Pons (tissue), 1 donor: ENCODE measurements around the gene FLNC.

Experiments
- DNase-seq: peaks from one replicate; pipeline ENCODE4 v3.0.0-alpha.2; 2016; ENCODE audit warnings: low spot score

The FLNC gene

DNA sequence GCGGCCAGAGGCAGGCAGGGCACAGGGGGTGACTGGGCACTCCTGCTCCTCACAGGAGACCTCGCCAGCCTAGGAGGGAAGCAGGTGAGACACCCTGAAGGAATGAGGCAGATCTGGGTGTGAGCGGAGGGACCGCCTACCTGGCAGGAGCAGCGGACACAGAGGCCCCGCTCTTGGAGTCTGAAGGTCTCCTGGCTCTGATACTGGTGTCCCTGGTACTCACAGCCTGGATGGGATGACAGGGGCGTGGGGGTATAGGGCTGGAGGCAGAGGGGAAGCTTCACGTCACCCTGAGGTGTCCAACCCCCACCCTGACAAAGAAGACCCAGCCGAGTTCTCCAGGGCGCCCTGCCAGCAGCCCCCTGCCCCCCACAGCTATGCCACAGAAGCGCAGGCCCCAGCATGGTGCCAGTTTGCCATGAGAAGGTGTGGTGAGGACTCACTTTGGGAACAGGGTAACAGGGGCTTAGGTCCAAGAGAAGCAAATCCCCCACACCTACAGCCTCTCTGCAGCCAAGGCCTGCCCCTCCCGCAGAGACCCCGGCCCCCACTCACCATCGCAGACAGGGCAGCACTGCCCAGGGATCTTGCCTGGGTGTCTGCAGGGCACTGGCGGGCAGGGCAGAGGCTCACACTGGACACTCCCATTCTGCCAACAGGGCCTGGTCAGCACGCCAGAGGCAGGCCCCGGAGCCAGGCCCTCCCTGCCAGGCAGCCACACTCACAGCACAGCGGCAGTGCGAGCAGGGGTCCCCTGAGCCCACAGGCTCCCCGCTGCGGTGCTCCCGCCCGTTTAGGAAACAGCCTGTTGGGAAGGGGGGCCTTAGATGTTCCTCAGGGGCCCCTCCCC lies 63.3 kb downstream of the FLNC start:
- DNase-seq, result no peak

DNA sequence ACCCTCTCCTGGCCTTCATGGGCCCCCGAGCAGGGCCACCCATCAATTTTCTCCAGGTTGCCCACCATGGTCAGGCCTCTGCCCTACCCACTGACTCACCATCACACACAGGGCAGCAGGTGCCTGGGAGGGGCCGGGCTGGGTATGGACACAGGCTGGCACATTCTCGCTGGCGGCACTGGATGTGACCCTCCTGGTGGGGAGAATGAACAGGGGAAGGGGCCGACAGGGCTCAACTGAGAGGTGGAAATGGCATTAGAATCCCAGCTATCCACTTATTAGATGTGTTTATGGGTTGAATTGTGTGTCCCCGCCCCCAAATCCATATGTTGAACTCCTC lies 63.9 kb downstream of the FLNC start:
- no peak for DNase-seq

DNA sequence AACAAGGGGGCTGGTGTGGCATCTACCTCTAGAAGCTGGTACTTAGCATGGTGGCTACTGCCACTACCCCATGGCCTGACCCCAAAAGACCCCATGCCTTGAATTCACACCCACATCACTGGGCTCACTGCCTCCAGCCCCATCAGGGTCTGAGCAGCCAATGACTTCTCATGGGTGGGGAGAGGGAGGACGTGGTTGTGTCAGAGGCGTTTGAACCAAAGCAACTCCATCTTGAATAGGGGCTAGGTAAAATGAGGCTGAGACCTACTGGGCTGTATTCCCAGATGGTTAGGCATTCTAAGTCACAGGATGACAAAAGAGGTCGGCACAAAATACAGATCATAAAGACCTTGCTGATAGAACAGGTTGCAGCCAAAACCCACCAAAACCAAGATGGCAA lies 65.1 kb downstream of the FLNC start:
- no peak for DNase-seq

DNA sequence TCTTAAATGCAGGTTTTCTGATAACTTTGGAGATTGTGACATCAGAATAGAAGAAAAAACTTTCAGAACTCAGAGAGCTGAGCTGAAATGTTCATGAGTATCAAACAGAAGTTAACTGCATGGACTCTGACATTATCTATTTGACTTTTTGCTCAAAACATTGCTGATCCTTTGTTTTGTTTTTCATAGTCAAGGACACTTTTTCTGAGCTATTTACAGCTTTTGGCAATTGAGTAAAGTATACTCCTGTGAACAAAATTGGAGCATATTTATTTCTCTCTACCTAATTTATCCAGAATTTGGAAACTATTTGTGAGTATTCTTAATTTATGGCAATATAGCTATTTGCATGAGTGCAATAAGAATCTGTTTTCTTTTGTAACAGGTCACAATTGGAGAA lies 69.2 kb downstream of the FLNC start:
- DNase-seq, result no peak

DNA sequence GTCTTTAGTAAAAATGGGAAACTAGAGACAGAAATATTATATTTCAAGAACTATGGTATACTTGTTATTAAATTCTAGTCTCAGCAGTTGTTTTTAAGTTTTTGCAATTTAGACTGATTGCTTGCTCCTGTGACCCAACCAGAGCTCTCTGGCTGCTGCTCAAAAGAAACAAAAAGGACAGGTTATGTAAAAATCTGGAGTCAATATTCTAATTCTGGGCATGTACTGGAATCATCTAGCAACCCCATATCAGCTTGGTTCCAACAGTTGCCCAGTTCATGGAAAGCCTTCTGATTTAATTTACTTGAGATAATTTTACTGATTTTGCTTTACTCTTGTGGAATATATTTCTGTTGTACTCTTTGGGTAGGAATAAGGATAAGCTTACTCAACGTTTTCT lies 70.0 kb downstream of the FLNC start:
- DNase-seq, result no peak

DNA sequence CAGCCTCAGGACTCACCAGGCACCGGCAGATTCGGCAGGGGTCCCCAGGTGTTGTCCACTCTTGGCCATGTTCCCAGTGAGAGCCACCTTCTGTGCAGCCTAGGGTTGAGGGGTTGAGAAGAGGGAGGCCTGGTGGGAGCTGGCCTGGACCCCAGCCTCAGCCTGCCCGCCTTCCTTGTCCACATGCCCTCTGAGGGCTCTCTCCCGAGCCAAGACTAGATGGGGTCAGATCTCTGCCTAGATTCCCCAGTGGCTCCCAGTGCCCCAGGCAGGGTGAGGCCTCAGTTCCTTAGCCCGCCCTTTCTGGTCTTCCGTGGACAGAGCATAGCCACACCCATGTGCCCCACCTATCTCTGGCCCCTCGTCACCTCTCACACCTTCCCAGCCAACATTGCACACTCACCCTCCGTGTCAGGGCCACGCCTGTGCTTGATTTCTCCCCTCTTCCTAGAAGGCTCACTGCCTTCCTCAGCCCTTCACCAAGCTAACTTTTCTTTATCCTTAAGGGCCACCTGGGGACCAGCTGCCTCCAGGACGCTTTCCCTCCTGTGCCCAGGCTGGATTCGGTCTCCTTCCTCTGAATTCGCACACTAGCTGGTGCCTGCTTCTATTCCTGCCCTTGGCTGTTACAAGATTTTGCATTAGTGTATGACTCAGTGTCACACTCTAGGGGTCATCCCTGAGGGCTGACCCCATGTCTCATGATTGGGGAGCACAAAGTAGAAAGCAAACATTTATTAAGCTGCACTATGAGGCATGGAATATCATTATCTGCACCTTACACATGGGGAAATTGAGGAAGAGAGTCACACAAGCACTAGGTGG lies 72.8 kb downstream of the FLNC start:
- DNase-seq, result no peak

DNA sequence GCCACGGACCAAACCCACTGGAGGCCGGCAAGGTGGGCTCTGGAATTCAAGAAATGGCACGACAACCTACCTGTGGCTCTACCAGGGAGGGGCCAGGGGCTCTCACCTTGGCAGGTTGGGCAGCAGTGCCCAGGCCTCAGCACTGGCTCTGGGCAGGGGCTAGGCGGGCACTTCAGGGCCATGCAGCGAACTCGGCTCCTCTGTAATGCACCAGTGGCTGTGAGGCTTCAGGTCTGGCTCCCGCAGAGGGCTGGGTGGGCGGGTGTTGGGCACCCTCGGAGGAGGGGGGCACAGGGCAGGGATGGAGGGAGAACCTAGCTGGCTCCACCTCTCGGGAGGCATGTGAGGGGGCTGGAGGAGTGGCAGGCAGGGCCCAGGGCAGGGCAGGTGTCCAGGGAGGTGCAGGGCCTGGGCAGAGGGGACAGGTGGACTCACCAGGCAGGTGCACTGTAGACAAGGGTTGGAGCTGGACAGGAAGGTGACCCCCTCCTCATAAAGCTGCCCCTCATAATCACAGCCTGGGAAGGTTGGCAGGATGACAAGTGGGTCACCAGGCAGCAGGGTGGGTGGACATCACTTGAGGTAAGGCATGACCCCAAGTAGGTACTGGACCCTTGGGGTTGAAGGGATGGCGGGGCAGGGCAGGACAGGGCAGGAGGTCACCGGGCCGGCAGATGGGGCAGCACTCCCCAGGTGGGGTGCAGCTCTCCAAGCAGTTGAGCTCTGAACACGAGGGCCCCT lies 73.6 kb downstream of the FLNC start:
- no peak for DNase-seq

DNA sequence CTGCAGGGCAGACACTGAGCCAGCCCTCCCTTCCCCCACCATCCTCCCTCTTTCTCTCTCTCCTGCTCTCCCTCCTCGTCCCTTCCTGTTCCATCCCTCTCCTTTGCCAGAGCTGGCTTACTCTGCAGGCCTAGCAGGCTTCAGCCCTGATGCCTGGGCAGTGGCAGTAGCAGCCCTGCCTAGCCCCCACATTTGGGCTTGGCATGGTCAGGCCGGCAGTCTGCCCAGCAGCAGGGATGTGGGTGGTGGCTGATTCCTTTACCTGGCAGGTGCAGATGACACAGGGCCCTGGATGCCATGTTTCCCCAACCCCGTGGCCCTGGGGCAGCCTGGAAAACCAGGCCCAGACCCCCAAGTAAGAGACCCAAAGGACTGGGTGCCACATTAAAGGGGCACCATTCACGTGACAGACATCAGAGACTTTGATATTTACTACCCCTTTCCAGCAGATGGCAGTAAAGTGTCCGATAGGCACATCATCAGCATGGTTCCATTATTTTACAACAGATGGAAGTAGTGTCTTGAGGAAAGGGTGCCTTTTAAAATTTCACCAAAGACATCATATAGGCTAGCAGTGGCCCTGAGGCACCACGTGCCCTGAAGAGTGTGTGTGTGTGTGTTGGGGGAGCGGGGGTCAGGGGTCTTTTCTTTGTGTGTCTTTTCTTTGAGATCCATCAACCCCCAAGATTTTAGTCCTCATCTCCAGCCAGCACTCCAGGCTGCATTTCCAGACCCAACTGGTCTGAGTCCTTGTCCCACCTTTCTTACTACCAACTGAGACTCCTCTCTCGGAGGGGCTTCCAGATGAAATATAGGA lies 74.4 kb downstream of the FLNC start:
- peak; percentile 63 for DNase-seq

DNA sequence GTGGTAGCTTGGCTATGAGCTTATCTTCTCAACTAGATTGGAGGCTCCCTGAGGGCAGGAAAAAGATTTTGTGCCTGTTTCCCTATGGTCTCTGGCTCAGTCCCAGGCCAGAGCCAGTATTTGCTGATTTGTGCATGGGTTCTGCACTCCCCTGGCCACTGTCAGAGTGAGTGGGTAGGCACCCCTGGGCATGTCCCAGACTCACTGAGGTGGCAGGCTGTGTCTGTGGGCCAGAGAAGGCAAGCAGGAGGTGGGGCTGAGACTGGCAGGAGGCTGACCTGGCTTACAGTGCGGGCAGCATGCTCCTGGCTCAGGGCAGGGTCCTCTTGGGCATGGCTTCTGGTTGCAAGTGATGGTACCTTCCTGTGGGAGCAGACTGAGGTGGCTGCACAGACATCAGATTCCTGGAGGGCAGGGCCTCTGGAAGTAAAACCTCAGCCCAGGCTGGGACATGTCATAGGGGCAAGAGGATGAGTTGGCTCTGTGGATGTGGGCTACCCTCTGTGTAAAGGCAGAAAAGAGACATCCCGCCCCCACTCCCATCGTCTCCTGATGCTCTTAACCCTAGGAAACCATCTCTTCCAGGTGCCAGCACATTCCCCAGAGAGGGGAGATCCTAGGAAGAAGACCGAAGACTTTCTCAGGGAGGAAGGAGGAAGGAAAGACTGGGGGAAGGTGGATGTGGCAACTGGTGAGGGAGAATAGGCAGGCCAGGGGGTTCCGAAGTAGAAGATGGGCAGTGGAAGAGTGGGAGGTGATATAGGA lies 76.0 kb downstream of the FLNC start:
- DNase-seq, result no peak

DNA sequence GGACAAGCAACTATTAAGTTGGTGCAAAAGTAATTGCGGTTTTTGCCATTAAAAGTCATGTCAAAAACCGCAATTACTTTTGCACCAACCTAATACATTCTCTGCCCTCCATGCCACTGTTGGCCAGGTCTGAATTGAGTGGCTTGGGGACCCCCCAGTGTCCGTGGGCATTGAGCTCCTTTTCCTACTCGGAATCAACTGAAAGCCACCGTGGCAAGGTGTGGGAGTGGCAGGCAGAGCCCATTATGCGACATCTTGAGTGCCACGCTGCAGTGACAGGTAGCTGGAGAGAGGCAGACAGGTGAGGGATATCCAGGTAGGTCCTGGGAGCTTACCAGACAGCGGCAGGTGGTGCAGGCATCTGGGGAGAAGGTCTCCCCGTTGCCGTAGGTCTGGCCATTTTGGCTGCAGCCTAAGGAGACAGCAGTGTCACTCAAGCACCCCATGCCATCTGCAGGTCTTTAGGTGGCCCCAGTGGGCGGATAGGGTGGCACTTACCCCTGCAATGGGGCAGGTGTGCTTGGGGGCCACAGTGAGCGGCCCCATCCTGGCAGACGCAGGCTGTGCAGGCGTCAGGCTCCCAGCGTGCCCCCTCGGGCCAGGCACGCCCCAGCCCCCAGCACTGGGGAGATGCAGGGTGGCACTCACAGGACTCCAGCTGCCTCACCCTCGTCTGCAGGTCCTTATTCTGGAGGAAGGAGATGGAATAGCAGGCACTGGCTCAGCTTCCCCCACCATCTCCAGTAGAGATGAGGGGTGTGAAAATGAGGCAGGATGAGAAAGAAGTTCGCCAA lies 76.8 kb downstream of the FLNC start:
- DNase-seq, result no peak
